NOMO-1 treated with dmso at 0.1 percent for 144 hours (cell line): Measurements from ENCODE around the gene YWHAG.
"Not testable (repeated sequence)": the region's sequence is repeated elsewhere in the genome, so short reads cannot be mapped to it uniquely, and the experiment has no call there.

ENCODE experiments used
- DNase-seq: peaks from one replicate; lab custom pipeline; 2025; ENCODE audit not compliant: unreplicated experiment; lab: John Stamatoyannopoulos, UW

Gene YWHAG

GRCh38 chr7:76351372-76351771, 7.4 kb downstream of the YWHAG start:
- no peak for DNase-seq

GRCh38 chr7:76349313-76349885, 9.4 kb downstream of the YWHAG start:
- DNase-seq: no peak

GRCh38 chr7:76347710-76348109, 11.1 kb downstream of the YWHAG start:
- DNase-seq: no peak

GRCh38 chr7:76346778-76347177, 12.0 kb downstream of the YWHAG start:
- no peak for DNase-seq

- no peak for DNase-seq
Observed at GRCh38 chr7:76346097-76346496, 12.7 kb downstream of the YWHAG start.

GRCh38 chr7:76343931-76344321, 14.9 kb downstream of the YWHAG start:
- no peak for DNase-seq

GRCh38 chr7:76343294-76343930, 15.4 kb downstream of the YWHAG start:
- no peak for DNase-seq

- no peak for DNase-seq
Observed at GRCh38 chr7:76342222-76342621, 16.6 kb downstream of the YWHAG start.

- DNase-seq: no peak
Observed at GRCh38 chr7:76340617-76341131, 18.1 kb downstream of the YWHAG start.

GRCh38 chr7:76338298-76339084, 20.3 kb downstream of the YWHAG start:
- DNase-seq: no peak

GRCh38 chr7:76337147-76337546, 21.6 kb downstream of the YWHAG start:
- DNase-seq: no peak

- no peak for DNase-seq
Observed at GRCh38 chr7:76336094-76336493, 22.7 kb downstream of the YWHAG start.

GRCh38 chr7:76335417-76335816, 23.4 kb downstream of the YWHAG start:
- not testable (repeated sequence) for DNase-seq

- DNase-seq: no peak
Observed at GRCh38 chr7:76334320-76334967, 24.3 kb downstream of the YWHAG start.

- DNase-seq: no peak
Observed at GRCh38 chr7:76333511-76334101, 25.2 kb downstream of the YWHAG start.

- no peak for DNase-seq
Observed at GRCh38 chr7:76332078-76332477, 26.7 kb downstream of the YWHAG start.

- no peak for DNase-seq
Observed at GRCh38 chr7:76330673-76331072, 28.1 kb downstream of the YWHAG start.

GRCh38 chr7:76330261-76330660, 28.5 kb downstream of the YWHAG start:
- DNase-seq: no peak

GRCh38 chr7:76329479-76329878, 29.3 kb downstream of the YWHAG start:
- DNase-seq: no peak

GRCh38 chr7:76328389-76328788, 30.4 kb downstream of the YWHAG start:
- no peak for DNase-seq

GRCh38 chr7:76327610-76328009, 31.2 kb downstream of the YWHAG start:
- no peak for DNase-seq
